IPS-NIHi11 (cell line): ENCODE data around the gene ATRAID.

Experiments
- DNase-seq: peaks from one replicate; pipeline ENCODE4 v3.0.0; 2012; ENCODE audit warnings: mixed read lengths, low spot score

ATRAID gene

DNA sequence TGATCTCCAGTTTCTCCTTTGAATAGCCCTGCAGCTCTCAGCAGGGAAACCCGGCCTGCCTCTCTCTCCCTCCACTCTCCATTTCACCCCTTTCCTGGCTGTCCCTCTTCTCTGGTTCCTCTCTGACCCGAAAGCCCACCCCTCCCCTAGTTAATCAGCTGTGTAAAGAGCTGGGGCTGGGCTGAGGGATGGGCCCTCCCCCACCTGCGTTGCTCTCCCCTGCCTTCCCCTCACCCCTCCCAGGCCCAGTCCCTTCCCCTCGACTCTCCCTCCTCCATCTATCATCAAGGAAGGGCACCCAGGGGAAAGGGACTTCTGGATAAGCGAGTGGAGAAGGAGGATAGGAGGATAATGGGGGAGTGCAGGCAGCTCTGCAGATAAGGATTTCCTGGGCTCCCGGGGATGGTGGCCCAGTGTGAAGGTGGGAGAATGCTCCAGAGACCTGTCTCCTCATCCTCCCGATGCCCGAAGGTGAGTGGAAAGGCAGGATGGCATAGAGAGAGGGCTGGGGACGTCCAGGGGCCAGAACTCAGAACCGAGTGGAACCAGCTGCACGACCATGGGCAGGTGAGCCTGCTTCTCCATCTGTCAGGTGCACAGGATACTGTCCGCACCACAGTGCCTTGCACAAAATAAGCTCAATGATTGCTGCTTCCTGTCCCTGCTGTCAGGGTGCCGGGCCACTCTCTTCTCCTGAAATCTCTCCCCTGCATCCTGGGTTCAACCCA lies 39.0 kb downstream of the ATRAID start:
- DNase-seq, result peak; percentile 52

DNA sequence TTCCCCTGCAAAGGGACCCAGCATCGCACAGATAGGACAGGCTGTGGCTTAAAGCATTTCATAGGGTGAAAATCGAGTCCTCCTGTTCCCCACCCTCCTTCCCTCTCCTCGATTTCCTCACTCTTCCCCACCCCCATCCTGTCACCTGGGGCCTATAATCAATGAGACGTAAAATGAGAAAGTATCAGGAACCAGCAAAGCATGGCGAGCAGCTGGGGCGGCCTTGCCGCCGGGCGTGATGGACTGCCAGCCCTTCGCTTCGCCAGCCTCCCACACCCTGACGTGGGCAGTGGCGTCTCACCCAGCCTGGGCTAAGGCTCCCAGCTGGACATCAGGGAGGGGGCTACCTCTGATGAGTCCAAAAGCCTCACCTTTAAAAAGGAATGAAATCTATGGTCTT lies 39.9 kb downstream of the ATRAID start:
- peak; percentile 4 for DNase-seq

DNA sequence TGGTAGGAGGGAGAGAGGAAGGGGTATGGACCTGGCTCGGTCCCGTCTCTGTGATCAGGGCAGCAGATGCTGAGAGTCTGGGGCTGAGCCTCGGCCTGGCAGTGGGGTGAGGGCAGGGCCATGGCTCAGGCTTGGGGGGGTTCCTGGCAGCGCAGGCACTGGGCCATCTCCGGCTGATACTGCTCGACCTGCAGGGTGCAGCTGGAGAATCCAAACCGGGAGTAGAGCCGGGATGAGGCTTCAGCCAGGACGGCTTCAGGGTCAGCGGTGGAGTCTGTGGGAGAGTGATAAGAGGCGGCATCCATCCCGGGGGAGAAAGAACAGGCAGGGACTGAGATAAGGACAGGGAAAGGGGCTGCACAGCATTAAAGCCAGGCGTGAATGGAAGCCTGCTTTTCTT lies 43.3 kb downstream of the ATRAID start:
- peak; percentile 6 for DNase-seq

DNA sequence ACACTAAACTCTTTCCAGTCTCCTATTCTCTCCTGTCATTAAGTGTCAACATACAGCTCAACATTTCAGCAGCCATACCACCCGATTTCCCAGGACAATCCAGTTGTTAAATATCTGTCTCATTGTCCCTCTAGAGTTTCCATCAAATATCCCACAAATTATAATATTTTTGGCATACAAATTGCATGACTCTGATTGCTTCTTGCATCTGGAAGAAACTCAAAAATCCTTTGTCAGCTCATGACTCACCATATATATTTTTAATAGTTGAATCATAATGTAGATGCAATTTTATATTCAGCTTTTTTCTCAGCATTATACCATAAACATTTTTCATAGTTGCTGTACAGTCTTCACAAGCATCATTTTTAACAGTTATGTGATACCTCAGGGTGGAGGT lies 43.8 kb downstream of the ATRAID start:
- DNase-seq, result no peak

DNA sequence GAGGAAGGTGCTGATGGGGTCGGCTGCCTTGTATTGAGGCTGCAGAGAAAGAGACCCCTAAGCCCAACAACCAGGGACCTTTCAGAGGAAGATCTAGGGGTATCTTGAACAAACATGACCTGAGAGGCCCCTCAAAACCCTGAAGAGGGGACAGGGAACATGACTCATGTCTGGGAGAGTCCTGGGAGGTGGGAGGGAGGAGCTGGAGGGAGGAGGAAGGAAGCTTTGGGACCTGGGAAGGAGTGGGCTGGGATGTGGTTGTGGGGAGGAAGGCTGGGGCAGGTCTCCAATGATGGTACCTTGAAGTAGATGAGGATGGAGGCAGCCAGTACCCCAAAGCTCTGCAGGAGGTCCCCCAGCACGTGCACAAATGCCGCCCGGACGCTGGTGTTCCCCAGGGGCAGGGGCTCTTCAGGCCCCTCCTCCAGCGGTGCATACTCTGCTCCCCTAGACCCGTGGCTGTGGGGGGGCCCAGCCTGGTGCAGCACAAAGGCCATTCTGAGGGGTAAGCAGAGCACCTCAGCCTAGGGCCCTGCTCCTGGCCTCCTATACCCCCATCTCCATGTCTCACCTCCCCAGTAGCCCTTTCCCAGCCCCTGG lies 45.1 kb downstream of the ATRAID start:
- DNase-seq, result no peak

DNA sequence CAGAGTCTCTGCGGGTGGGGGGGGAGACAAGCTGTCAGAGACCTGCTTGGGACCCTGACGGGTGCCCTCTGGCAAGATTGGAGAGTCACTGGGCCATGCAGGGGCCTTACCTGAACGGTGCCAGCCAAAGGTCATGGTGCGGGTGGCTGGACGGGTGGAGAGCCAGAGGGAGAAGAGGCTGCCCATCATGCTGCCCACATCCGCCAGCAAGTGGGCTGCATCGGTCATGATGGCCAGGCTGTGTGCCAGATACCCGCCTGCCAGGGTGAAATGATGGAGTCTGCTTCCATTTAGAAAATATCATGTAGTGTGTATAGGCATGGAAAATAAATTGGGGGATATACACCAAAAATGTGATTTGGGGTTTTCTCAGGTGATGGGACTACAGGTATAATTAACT lies 46.2 kb downstream of the ATRAID start:
- DNase-seq, result no peak

DNA sequence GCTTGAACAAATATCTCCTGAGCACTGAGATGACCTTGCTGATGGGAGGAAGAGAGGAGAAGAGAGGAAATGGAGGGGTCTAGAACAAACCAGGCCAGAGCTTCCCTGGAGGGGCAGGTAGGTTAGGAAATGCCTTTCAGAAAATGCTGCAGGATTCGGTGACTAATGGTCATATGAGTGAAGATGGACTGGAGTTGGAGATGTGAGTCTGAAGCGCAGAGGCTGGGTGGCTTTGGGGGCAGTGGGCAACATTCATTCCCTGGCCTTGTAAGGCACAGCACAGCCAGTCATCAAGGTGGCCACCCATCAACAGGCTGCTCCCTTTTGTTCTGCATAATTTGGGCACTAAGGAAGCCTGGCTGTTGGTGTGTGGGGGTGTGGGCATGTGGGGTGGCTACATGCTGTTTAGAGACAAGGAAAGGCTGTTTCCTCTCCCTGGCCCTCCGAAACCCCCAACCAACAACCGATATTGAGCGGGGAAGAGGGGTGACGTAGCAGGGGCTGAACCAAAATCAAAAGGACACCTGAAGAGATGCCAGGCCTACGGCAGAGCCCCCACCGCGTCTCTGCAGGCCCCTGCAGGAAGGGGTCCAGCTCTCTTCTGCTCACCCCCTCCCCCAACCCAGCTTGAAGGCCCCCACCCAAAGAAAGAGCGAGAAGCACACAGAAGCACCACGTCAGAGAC lies 49.5 kb downstream of the ATRAID start:
- DNase-seq, result peak; percentile 12

DNA sequence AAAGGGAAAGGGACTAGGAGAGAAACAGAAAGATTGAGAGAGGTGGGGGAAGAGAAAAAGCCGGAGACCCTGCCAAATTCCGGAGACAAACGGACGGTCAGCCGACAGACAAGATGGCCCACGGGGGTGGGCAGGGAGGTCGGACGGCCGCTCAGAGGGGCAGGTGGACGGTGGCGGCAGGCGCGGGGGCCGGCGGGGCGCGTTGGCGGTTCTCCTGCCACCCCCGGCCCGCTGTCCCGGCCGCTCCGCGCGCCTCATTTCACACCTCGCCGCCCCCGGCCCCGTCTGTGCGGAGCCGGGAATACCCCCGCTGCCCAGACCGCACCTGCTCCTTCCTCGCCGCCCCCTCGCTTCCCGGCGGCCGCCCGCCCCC lies 50.1 kb downstream of the ATRAID start:
- no peak for DNase-seq

DNA sequence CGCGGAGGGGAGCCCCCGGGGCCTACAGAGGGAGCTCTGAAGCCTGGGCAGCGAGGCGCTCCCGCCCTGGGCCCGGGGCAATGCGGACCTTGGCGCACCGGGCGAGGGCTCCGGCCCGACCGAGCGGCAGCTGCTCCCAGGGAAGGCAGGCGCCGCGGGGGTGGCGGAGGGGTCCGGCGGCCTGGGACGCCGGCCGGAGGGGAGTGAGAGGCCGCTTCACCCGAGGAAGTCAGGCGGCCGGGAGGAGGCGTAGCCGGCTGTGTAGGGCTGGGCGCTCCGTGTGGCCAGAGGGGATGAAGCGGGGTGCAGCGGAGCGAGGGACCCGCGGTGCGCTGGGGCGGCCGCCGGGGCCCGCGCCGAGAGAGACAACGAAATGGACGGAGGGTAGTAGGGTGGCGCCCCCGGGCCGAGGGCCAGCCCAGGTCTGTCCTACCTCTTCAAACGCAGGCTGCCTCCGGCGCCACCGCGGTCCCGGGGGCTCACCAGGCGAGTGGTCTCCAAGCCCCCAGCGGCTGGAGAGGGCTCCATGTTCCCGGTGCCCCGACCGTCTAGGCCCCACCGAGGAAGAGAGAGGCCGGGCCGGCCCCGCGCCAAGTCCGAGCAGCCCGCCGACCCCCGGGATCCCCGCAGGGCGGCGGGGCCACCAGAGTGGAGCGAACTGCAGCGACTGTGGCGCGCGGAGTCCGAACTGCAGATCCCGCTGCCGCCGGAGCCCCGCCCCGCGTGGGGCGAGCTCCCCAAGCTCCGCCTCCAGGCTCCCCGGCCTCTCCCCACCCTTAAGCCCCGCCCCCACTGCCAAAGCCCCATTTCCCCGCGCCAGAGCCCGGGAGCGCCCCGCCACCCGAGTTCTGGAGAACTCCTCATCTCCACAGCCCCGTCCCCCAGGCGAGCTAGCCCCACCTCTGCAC lies 50.8 kb downstream of the ATRAID start, which contains the start of gene SLC30A3:
SLC30A3 (minus strand) TSS at position 669 of the 908 bp plus-strand sequence; CDS start at position 528, 141 bp downstream.
- peak; percentile 85 for DNase-seq

DNA sequence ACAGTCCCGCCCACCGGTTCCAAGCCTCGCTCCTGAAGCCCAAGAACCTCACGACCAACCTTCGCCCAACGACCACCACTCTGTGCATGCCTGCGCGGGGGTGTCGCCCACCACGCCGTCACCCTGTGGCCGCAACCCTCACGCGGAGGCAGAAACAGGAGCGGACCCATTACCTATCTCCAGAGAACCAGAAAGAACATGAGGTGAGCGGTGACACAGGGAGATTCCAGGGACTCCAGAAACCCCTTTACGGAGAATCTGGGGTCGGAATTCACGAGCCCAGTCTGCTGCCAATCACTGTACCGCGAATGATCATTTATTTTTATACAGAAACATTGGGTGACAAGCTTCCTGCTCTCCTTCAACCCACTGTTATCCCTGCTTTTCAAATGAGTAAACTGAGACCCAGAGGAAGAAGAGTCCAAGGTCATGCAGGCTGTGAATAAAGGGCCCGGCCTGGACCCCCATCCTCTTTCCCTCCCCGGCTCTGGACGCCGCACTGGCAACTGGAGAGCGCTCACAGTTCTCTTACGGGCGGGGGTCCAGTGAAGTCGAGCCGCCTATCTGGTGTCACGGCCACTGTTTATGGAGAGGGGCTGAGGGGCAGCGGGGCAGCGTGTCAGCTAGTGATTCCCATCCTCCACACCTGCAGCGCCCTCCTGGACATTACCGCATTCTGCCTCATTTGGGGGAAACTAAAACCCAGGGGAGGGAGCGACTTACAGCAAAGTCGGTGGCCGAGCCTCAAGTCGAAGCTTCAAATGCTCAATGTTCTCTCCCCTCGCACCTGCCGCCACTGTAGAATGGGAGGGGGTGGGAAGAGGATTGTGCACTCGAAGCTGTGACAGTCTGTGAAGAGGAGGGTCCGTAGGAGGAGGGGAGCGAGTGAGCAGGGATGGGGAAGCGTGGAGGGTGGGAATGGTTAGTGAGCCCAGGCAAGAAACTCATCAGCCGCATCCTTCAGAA lies 51.7 kb downstream of the ATRAID start:
- peak; percentile 43 for DNase-seq

DNA sequence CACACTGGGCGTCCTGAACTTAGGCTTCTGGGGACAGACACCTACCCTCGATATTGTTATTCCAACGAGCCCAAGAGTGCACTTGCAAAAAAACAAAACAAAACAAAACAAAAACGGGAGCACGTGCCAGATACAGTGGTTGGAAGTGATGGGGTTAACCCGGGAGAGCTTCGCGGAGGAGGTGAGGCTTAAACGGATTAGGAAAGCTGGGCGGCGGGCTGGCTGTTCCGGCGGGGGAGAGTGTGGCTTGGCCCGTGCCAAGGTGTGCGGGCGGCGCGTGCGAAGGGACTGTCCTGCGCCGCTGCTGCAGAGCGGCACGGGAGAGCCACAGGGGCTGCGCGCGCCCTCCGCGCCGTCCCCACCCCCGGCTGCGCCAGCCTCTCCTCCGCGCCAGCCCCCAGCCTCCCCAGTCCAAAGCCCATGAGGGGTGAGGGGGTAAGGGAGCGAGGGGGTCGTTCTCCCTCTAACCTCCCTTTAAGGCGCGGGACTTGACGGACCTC lies 52.5 kb downstream of the ATRAID start:
- DNase-seq, result peak; percentile 60

DNA sequence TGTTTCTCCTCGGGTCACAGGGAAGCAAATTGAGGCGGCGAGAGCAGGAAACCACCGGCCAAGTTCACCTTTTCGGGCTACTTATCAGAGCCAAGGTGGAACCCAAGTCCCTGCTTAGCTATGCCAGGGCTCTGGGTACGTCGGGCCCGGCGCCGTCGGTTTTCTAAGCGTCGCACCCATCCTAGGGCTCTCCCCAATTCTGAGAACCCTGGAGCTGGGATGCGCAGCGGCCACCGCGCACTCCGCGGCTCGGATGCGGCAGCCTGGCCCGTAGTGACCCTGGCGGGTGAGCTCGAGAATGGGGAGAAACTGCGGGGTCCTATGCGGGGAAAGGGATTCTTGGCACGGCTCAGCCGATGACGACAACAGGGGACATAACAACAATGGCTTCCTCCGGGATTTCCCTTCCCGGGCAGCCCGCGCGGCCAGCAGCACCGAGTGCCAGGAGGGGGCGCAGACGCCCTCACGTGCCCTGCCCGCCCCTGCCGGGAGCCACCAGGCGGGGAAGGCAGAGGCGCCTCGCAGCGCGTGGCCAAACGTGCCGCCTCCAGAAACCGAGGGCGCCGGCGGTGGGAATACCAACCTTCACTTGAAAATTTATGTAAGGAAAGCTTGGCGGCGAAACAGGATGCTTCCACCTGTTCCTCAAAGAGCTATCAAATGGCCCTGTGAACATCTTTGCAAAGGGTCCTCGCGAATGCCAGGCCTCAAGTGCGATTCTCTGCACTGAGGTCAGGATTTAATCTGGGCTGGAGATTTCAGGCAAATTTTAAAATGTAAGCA lies 53.1 kb downstream of the ATRAID start:
- DNase-seq, result peak; percentile 96

DNA sequence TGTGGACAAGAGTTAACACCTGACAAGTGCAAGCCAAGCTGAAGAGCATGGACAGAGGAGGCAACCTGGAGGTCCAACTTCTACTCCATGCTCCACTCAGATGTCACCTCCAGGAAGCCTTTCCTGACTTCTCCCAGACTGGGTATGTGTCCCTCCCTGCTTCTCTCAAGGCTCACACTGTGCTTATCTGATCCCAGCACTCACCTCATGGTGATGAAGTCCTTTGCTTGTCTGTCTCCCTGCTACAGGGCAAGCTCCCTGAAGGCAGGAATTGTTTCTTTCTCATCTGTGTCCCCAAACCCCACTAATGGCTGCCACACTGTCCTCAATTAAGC lies 53.7 kb downstream of the ATRAID start:
- no peak for DNase-seq
